Type B pancreatic cell (in vitro differentiated cells): ENCODE measurements around the gene NTN1. TPM values are rescaled to one million over a fixed set of nuclear protein-coding genes. Genes with fewer than 3 reads are reported as not detected.

Experiments
- DNase-seq: peaks from one replicate; pipeline ENCODE4 v3.0.0; 2021; ENCODE audit warnings: mixed read lengths; ENCODE audit not compliant: unreplicated experiment; ENCODE audit errors: extremely low spot score
- H3K27ac Mint-ChIP-seq: 2 replicates; pipeline ENCODE4 v1.8.0; 2021; ENCODE audit warnings: mild to moderate bottlenecking, mixed read lengths
- H3K27me3 Mint-ChIP-seq: 2 replicates; pipeline ENCODE4 v1.8.0; 2021; ENCODE audit warnings: mixed read lengths
- H3K36me3 Mint-ChIP-seq: 2 replicates; pipeline ENCODE4 v1.8.0; 2021; ENCODE audit warnings: mixed read lengths
- H3K4me1 Mint-ChIP-seq: one replicate; pipeline ENCODE4 v1.8.0; 2021; ENCODE audit warnings: mixed read lengths; ENCODE audit not compliant: unreplicated experiment
- H3K4me3 Mint-ChIP-seq: 2 replicates; pipeline ENCODE4 v1.8.0; 2021; ENCODE audit warnings: mild to moderate bottlenecking, mixed read lengths
- H3K9me3 Mint-ChIP-seq: 2 replicates; pipeline ENCODE4 v1.8.0; 2021; ENCODE audit warnings: mixed read lengths
- total RNA-seq: library from RNA; stranded (reverse); gene quantifications from 2 replicates; pipeline ENCODE4 v1.2.1, GENCODE V29; 2021; ENCODE audit warnings: low replicate concordance
- TF ChIP-seq, protein P1 (sequence below): fragments of 200-600 bp; sonication (generic); conservative IDR thresholded peaks from 2 replicates; pipeline ENCODE4 v1.5.0; 2021; ENCODE audit warnings: antibody characterized with exemption, mild to moderate bottlenecking

Gene NTN1
- total RNA-seq, 1 donor from 2014 or later, result 10.7 TPM

DNA sequence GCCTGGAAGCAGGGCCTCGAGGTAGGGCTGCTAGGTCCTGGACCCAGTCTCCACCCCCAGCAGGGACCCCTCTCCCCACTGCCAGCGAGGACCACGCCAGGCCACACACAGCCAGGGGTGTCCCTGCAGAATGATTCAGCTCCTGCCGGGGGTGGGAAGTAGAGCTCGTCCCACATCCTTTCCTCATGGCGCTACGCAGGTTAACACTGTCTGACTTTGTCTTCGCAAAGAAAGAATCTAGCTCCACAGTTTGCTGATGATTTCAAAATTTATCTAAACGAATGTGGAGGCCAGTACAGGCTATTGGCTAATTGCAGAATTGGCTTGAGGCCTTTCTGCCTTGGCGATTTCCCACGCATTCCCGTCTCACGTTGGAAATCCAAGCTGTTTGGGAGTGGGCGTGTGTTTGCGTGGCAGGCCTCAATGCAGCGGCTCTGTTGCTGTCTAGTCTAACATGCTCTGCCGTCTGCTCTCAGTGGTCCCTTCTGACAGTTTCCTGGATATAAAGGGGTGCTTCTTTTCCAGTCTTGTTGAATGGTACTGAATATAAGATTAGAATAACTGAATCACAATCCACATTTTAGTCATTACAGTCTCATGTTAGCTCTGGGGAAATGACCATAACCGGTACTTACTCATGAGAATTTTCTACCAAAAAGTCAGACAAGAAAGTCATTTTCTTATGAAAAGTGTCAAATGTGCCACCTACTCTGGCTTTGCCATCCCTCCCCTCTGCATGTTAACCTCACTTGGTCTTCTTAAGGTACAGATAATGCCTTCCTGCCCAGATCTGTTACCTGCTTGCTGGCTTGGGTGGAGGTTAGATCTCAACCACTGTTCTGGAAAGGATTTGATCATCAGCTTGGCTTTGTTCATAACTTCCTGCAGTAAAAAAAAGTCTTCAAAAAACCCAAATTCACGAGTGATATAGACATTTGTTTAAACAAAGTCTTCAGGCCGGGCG lies 252.4 kb downstream of the NTN1 start:
- no peak for DNase-seq
- H3K27me3 Mint-ChIP-seq, result no peaks in the 10 kb centered on the region
- no peak overlapping the region for H3K4me3 Mint-ChIP-seq
- TF ChIP-seq, protein P1, sequence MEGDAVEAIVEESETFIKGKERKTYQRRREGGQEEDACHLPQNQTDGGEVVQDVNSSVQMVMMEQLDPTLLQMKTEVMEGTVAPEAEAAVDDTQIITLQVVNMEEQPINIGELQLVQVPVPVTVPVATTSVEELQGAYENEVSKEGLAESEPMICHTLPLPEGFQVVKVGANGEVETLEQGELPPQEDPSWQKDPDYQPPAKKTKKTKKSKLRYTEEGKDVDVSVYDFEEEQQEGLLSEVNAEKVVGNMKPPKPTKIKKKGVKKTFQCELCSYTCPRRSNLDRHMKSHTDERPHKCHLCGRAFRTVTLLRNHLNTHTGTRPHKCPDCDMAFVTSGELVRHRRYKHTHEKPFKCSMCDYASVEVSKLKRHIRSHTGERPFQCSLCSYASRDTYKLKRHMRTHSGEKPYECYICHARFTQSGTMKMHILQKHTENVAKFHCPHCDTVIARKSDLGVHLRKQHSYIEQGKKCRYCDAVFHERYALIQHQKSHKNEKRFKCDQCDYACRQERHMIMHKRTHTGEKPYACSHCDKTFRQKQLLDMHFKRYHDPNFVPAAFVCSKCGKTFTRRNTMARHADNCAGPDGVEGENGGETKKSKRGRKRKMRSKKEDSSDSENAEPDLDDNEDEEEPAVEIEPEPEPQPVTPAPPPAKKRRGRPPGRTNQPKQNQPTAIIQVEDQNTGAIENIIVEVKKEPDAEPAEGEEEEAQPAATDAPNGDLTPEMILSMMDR, result no peak
- no peak overlapping the region for H3K27ac Mint-ChIP-seq
- H3K9me3 Mint-ChIP-seq, result no peaks in the 10 kb centered on the region
- H3K4me1 Mint-ChIP-seq, result peaks cover 11% of the 10 kb centered on the region
- peaks cover 4% of the 10 kb centered on the region for H3K36me3 Mint-ChIP-seq

DNA sequence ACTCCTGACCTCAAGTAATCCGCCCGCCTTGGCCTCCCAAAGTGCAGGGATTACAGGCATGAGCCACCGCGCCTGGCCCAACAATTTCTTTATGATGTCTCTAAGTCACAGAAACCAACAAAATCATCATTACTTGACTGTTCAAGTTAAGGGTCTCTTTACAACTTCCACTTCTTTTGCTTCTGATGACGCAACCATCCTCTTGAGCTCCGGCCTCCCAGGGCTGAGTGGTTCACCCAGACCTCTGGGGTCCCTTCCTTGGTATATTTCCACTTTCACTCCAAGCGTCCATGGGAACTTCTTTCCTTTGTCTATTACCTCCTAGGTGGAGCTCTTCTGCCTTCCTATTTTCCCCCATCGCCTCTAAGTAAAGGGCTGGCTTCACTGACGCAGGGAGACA lies 253.7 kb downstream of the NTN1 start:
- peaks cover 4% of the 10 kb centered on the region for H3K36me3 Mint-ChIP-seq
- no peak overlapping the region for H3K4me3 Mint-ChIP-seq
- no peaks in the 10 kb centered on the region for H3K9me3 Mint-ChIP-seq
- DNase-seq, result no peak
- TF ChIP-seq, protein P1, result no peak
- H3K27ac Mint-ChIP-seq, result peak overlapping the region; percentile 15
- no peaks in the 10 kb centered on the region for H3K27me3 Mint-ChIP-seq
- peaks cover 11% of the 10 kb centered on the region for H3K4me1 Mint-ChIP-seq

DNA sequence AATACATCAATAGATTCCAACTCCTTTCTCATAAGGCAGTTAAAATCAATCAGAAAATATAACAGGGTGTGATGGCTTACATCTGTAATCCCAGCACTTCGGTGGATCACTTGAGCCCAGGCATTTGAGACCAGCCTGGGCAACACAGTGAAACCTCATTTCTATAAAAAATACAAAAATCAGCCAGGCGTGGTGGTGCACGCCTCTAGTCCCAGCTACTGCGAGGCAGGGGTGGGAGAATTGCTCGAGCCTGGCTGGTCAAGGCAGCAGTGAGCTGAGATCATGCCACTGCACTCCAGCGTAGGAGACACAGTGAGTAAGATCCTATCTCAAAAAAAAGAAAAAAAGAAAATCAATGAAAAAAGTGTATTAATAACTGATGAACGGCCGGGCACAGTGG lies 258.6 kb downstream of the NTN1 start:
- peaks cover 9% of the 10 kb centered on the region for H3K4me1 Mint-ChIP-seq
- no peak overlapping the region for H3K4me3 Mint-ChIP-seq
- H3K27ac Mint-ChIP-seq, result no peak overlapping the region
- no peak for DNase-seq
- H3K27me3 Mint-ChIP-seq, result no peaks in the 10 kb centered on the region
- peaks cover 8% of the 10 kb centered on the region for H3K36me3 Mint-ChIP-seq
- H3K9me3 Mint-ChIP-seq, result no peaks in the 10 kb centered on the region
- TF ChIP-seq, protein P1, result no peak

DNA sequence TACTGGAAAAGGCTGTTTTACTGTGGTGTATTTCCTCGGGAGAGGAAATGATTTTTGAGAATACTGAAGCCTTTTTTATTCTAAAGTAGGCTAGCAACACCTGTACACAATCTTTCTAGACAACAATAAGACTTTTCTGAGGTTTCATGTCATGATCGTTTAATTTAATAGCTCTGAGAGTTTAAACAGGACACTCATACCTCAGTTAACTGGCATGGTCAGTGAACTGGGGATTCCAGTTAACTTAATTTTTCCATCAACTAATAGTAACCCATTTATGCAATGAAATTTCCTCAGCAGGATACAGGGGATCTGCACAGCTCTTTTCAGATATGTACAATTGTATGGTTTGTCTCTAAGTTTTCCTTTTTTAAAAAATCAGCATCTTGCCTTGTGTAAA lies 262.6 kb downstream of the NTN1 start:
- H3K4me1 Mint-ChIP-seq, result peaks cover 23% of the 10 kb centered on the region

DNA sequence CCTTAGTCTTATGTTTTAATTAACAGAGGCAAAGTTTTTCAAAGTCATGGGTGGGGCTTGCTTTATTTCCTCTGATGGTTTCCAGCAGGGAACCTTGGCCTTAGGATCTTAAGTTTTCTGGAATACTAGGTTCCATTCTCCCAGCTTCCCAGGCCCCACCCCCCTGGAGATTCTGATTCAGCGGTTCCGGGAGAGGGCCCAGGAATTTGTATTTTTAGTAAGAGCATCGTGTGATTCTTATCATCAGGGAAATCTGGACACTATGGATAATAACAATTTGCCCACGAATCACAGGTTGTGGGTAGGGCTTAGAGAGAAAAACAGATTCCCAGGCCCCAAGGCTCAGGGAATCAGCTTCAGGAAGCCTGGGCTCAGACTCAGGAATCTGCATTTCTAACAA lies 263.6 kb downstream of the NTN1 start:
- TF ChIP-seq, protein P1, result no peak
- H3K27me3 Mint-ChIP-seq, result no peaks in the 10 kb centered on the region
- no peak overlapping the region for H3K27ac Mint-ChIP-seq
- no peak overlapping the region for H3K4me3 Mint-ChIP-seq
- peaks cover 23% of the 10 kb centered on the region for H3K4me1 Mint-ChIP-seq
- H3K9me3 Mint-ChIP-seq, result no peaks in the 10 kb centered on the region
- DNase-seq, result no peak
- H3K36me3 Mint-ChIP-seq, result peaks cover 4% of the 10 kb centered on the region

More for the DNA sequence above, 262.6 kb downstream of the NTN1 start:
- H3K36me3 Mint-ChIP-seq, result peaks cover 4% of the 10 kb centered on the region
- H3K27ac Mint-ChIP-seq, result no peak overlapping the region
- no peak overlapping the region for H3K4me3 Mint-ChIP-seq
- DNase-seq, result no peak
- no peaks in the 10 kb centered on the region for H3K9me3 Mint-ChIP-seq
- TF ChIP-seq, protein P1, result no peak
- H3K27me3 Mint-ChIP-seq, result no peaks in the 10 kb centered on the region
